Sigmoid colon (tissue), 7 donors: Measurements from ENCODE around the gene C1S. TPM values are rescaled to one million over a fixed set of nuclear protein-coding genes. Genes with fewer than 3 reads are reported as not detected.

Source experiments
- DNase-seq: peaks from one replicate; pipeline ENCODE4 v3.0.0-alpha.2; 2019
- H3K27ac ChIP-seq, 4 donors: fragments of 200-600 bp; sonication (generic); one replicate each; pipeline ENCODE4 v1.5.1; 2016 to 2019; ENCODE audit warnings: mild to moderate bottlenecking in 1 of 4
- H3K27me3 ChIP-seq, 3 donors: fragments of 200-600 bp; sonication (generic); one replicate each; pipeline ENCODE4 v1.5.1; 2019; ENCODE audit warnings: mild to moderate bottlenecking in 1 of 3
- H3K36me3 ChIP-seq, 4 donors: fragments of 200-600 bp; sonication (generic); one replicate each; pipeline ENCODE4 v1.5.1; 2016 to 2019
- H3K4me1 ChIP-seq, 4 donors: fragments of 200-600 bp; sonication (generic); one replicate each; pipeline ENCODE4 v1.5.1; 2017 to 2019
- H3K4me3 ChIP-seq, 4 donors: fragments of 200-600 bp; sonication (generic); one replicate each; pipeline ENCODE4 v1.5.1; 2017 to 2019; ENCODE audit warnings: mild to moderate bottlenecking in 2 of 4, moderate library complexity in 1 of 4
- H3K9me3 ChIP-seq, 4 donors: fragments of 200-600 bp in 3 of 4; sonication (generic) in 3 of 4; one replicate each; pipeline versions ENCODE4 v1.5.1 to v1.6.1; 2013 to 2019
- EP300 ChIP-seq, 4 donors: sonication (generic); formaldehyde crosslinking; IDR thresholded peaks; one replicate each; pipeline ENCODE4 v1.6.1; 2017; ENCODE audit warnings: antibody characterized with exemption in 4 of 4
- POLR2A ChIP-seq, 2 donors: fragments of 450-650 bp; IDR thresholded peaks; one replicate each; pipeline ENCODE4 v1.6.1; 2016; ENCODE audit warnings: antibody characterized with exemption in 2 of 2, mild to moderate bottlenecking in 2 of 2, moderate library complexity in 2 of 2
- POLR2AphosphoS5 ChIP-seq, 4 donors: sonication (generic); formaldehyde crosslinking; IDR thresholded peaks; one replicate each; pipeline ENCODE4 v1.6.1; 2017; ENCODE audit warnings: antibody characterized with exemption in 4 of 4
- WGBS, 2 donors: extraction: QIAGEN DNeasy Blood & Tissue Kit; methylation state at CpG; one replicate each; pipeline ENCODE4 v1.1.7; 2013; 5-methylcytosine and 5-hydroxymethylcytosine counted together
- intact Hi-C: fragments of 100-400 bp; cut with DNase I; formaldehyde crosslinking; loops from one replicate; pipeline ENCODE4 v1.15.1; 2023
- polyA plus RNA-seq, 3 donors: library from polyadenylated mRNA; stranded (reverse); fragments of 200-250 nt; gene quantifications; one replicate each; pipeline ENCODE4 v1.2.3, GENCODE V29; 2013
- total RNA-seq, 4 donors: library from RNA; depleted of rRNA; stranded (reverse); fragments of >200 nt; gene quantifications; one replicate each; pipeline ENCODE4 v1.1.0, GENCODE V29; 2016
- TF ChIP-seq, protein P1 (sequence below), 4 experiments: fragments of 450-650 bp in 3 of 4; fragments of 200-600 bp in 1 of 4; IDR thresholded peaks; one replicate each; pipeline ENCODE4 v1.5.1; 2016 to 2019; ENCODE audit warnings: antibody characterized with exemption in 4 of 4, mild to moderate bottlenecking in 3 of 4, moderate library complexity in 2 of 4
- donor health status: healthy with polysubstance abuse.
- donor health status: Bipolar disorder and iron deficiency.
- donor health status: healthy.

C1S gene
- total and polyA plus RNA-seq, 7 donors = 15.5 to 622 (median 420) TPM

DNA sequence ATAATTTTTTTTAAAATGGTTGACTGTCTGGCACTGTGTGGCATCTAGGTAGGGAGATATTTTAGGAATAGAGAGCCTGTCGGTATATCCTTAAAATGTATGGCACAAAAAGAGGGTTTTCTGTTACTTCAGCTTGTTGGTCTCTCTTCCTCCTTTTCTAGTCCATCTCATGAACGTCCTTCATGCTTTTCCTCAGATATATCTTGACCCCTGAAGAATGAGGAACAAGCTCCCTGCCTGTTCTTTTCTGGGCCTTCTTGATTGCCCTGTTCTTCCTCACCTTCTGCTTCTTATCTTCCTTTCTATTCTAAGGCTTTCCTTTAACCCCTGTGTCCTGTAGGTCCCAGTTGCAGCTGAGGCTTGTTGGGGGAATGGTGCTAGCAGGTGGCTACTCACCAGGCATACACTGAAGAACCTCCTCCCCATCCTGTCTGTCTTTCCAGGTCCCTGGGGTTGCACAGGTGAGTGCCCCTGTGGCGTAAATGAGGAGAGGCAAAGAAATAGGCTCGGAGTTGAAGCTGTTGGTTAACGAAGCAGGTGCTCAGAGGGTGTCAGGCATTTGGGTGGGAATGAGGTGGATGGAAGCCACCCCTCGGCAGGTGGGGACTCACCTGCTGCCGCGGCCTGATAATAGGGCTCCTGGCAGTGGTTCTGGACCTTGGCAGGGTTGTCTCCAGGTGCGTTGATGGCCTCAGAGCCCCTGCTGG lies 38.9 kb downstream of the C1S start:
- H3K4me3 ChIP-seq = no peak overlapping the region
- H3K36me3 ChIP-seq = peaks cover 5 to 44% (median 15%) of the 10 kb centered on the region in 4 donors
- TF ChIP-seq, protein P1, sequence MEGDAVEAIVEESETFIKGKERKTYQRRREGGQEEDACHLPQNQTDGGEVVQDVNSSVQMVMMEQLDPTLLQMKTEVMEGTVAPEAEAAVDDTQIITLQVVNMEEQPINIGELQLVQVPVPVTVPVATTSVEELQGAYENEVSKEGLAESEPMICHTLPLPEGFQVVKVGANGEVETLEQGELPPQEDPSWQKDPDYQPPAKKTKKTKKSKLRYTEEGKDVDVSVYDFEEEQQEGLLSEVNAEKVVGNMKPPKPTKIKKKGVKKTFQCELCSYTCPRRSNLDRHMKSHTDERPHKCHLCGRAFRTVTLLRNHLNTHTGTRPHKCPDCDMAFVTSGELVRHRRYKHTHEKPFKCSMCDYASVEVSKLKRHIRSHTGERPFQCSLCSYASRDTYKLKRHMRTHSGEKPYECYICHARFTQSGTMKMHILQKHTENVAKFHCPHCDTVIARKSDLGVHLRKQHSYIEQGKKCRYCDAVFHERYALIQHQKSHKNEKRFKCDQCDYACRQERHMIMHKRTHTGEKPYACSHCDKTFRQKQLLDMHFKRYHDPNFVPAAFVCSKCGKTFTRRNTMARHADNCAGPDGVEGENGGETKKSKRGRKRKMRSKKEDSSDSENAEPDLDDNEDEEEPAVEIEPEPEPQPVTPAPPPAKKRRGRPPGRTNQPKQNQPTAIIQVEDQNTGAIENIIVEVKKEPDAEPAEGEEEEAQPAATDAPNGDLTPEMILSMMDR (IDR thresholded peaks at IDR 0.05) = no peak
- TF ChIP-seq POLR2A (IDR thresholded peaks at IDR 0.05) = no peak
- TF ChIP-seq POLR2AphosphoS5 (IDR thresholded peaks at IDR 0.05) = no peak
- TF ChIP-seq EP300 (IDR thresholded peaks at IDR 0.05) = no peak
- no peak overlapping the region for H3K27ac ChIP-seq
- no peaks in the 10 kb centered on the region for H3K9me3 ChIP-seq
- WGBS, 2 donors = 87 to 92% methylated on average over 9 of the region's 9 CpGs
- no peaks in the 10 kb centered on the region for H3K4me1 ChIP-seq
- no peaks in the 10 kb centered on the region for H3K27me3 ChIP-seq
- DNase-seq = peak; percentile 49
- intact Hi-C loops = no loop called here

DNA sequence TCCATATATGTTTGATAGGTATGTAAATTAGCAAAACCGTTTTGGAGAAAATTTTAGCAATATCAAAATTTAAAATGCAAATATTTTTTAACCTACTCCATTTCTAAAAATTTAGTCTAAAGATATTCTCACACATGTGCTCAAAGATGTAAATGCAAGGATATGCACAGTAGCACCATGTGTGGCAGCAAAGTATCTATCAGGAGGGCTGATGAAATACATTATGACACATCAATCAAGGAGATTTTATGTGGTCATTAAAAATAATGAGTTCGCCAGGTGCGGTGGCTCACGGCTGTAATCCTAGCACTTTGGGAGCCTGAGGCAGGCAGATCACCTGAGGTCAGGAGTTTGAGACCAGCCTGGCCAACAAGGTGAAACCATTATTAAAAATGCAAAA lies 39.7 kb downstream of the C1S start:
- Histone ChIP-seq H3K4me3 (no peak overlapping the region), H3K9me3 (no peaks in the 10 kb centered on the region), H3K27ac (no peak overlapping the region), H3K27me3 (no peaks in the 10 kb centered on the region), H3K4me1 (no peaks in the 10 kb centered on the region), H3K36me3 (peaks cover 5 to 49% (median 15%) of the 10 kb centered on the region in 4 donors)
- DNase-seq = peak; percentile 28
- intact Hi-C loops = no loop called here
- WGBS, 2 donors = 76 to 85% methylated on average over 4 of the region's 4 CpGs
- TF ChIP-seq EP300 (IDR thresholded peaks at IDR 0.05) (no peak), POLR2AphosphoS5 (IDR thresholded peaks at IDR 0.05) (no peak), POLR2A (IDR thresholded peaks at IDR 0.05) (no peak)
- TF ChIP-seq, protein P1 (IDR thresholded peaks at IDR 0.05) = no peak

DNA sequence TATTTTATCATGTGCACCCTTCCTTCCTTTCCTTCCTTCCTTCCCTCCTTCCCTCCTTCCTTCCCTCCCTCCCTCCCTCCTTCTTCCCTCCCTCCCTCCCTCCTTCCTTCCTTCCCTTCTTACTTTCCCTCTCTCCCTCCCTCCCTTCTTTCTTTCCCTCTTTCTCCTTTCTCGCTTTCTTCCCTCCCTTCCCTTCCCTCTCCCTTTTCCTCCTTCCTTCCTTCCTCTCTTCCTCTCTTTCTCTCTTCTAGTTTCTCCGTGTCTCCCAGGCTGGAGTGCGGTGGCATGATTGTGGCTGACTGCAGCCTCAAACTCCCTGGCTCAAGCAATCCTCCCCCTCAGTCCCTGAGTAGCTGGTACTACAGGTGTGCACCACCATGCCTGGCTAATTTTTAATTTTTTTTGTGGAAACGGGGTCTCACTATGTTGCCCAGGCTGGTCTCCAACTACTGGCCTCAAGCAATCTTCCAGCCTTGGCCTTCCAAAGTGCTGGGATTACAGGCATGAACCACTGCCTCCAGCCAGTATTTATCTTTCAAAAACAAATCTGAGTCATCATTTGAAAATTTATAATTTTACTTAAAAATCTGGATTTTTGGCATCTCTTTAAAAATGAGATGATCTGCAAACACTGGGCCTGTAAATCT lies 40.7 kb downstream of the C1S start:
- peak overlapping the region in 2 of 4 donors; percentile 22 to 40 for H3K27ac ChIP-seq
- no peak overlapping the region for H3K4me3 ChIP-seq
- H3K4me1 ChIP-seq = no peaks in the 10 kb centered on the region
- 90 to 92% methylated on average over 4 of the region's 4 CpGs for WGBS, 2 donors
- TF ChIP-seq, protein P1 (IDR thresholded peaks at IDR 0.05) = no peak
- TF ChIP-seq POLR2AphosphoS5 (IDR thresholded peaks at IDR 0.05) (no peak), EP300 (IDR thresholded peaks at IDR 0.05) (no peak), POLR2A (IDR thresholded peaks at IDR 0.05) (no peak)
- peaks cover 0 to 2% (median 0%) of the 10 kb centered on the region in 4 donors for H3K9me3 ChIP-seq
- peak; percentile 49 for DNase-seq
- no peaks in the 10 kb centered on the region for H3K27me3 ChIP-seq
- intact Hi-C loops = no loop called here
- peaks cover 5 to 51% (median 15%) of the 10 kb centered on the region in 4 donors for H3K36me3 ChIP-seq

DNA sequence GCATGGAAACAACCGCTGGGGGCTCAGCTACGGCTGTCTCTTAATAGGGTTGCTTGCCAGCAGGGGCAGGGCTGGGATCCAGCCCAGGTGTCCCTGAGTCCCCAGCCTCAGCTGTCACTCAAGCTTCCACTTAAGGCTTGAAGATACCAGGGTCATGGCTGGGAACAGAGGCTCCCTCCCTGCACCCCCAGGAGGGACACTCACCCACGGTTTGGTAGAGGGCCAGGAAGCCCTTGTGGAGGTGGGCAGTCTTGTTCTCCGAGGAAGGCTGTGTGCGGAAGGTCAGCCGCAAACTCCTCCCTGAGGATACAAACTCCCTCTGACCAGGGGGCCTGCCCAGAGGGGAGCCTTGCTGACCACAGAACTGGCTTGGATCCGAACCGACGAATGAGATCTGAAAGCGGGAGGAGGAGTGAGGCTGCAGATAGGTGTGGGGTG lies 41.2 kb downstream of the C1S start:
- intact Hi-C loops = no loop called here
- H3K36me3 ChIP-seq = peaks cover 5 to 51% (median 15%) of the 10 kb centered on the region in 4 donors
- H3K27me3 ChIP-seq = no peaks in the 10 kb centered on the region
- peak overlapping the region in 2 of 4 donors; percentile 22 to 40 for H3K27ac ChIP-seq
- TF ChIP-seq POLR2A (IDR thresholded peaks at IDR 0.05) (no peak), EP300 (IDR thresholded peaks at IDR 0.05) (no peak), POLR2AphosphoS5 (IDR thresholded peaks at IDR 0.05) (no peak)
- TF ChIP-seq, protein P1 (IDR thresholded peaks at IDR 0.05) = no peak
- DNase-seq = peak; percentile 67
- H3K9me3 ChIP-seq = peaks cover 0 to 4% (median 0%) of the 10 kb centered on the region in 4 donors
- no peaks in the 10 kb centered on the region for H3K4me1 ChIP-seq
- H3K4me3 ChIP-seq = no peak overlapping the region
- 89 to 91% methylated on average over 10 of the region's 10 CpGs for WGBS, 2 donors
